ENCODE results near the gene ZNF580.

The ZNF580 gene

DNA sequence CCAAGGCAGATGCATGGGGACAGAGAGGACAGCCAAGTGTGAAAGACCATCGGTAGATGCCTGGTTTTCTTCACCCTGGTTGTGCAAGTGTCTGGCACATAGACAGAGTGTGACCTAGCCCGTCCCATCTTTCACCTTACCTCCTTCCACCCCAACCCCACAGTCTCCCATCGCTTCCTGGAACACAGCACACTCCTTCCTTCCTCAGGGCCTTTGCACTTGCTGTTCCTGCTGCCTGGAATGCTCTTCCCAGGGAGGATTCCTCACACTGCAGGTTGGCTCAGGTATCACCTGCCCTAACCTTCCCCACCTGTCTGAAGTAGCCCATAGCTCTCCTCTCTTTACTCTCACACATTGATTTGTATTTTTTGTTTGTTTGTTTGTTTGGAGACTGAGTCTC is 44.5 kb upstream of the ZNF580 start:
- H3K4me3 ChIP-seq (ENCODE audit: low read depth in 1 of 2, low read length in 1 of 2): no peak overlapping the region
- TF ChIP-seq, protein P1, sequence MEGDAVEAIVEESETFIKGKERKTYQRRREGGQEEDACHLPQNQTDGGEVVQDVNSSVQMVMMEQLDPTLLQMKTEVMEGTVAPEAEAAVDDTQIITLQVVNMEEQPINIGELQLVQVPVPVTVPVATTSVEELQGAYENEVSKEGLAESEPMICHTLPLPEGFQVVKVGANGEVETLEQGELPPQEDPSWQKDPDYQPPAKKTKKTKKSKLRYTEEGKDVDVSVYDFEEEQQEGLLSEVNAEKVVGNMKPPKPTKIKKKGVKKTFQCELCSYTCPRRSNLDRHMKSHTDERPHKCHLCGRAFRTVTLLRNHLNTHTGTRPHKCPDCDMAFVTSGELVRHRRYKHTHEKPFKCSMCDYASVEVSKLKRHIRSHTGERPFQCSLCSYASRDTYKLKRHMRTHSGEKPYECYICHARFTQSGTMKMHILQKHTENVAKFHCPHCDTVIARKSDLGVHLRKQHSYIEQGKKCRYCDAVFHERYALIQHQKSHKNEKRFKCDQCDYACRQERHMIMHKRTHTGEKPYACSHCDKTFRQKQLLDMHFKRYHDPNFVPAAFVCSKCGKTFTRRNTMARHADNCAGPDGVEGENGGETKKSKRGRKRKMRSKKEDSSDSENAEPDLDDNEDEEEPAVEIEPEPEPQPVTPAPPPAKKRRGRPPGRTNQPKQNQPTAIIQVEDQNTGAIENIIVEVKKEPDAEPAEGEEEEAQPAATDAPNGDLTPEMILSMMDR (IDR thresholded peaks at IDR 0.05): no peak

DNA sequence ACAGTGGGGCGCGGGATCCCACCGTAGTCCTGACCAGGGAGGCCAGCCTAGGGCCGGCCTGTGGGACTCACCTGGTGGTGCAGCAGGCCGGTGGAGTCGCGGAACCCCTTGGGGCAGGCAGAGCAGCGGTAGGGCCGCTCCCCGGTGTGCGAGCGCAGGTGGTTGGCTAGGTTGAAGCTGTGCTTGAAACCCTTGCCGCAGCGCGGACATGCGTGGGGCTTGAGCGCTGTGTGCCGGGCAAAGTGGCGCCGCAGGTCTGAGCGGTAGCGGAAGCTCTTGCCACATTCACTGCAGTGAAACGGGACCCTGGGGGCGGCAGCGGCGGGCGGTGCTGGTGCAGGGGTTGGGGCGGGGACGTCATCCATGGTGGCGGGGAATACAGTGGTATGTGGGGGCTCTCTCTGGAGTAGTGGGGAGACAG is 43.3 kb upstream of the ZNF580 start:
- Histone ChIP-seq H3K36me3 (peaks cover 22% of the 10 kb centered on the region), H3K27ac (no peak overlapping the region), H3K9me3 (no peaks in the 10 kb centered on the region), H3K27me3 (no peaks in the 10 kb centered on the region), H3K4me3 (ENCODE audit: low read depth in 1 of 2, low read length in 1 of 2) (no peak overlapping the region), H3K4me1 (ENCODE audit: control insufficient read depth in 1 of 2, insufficient read depth in 1 of 2, low read depth in 1 of 2, low read length in 1 of 2) (peaks cover 14 to 16% of the 10 kb centered on the region in 2 experiments)
- TF ChIP-seq, protein P1 (IDR thresholded peaks at IDR 0.05): no peak

More for the DNA sequence above, 44.5 kb upstream of the ZNF580 start:
- Histone ChIP-seq H3K27me3 (no peaks in the 10 kb centered on the region), H3K27ac (no peak overlapping the region), H3K36me3 (peaks cover 18% of the 10 kb centered on the region), H3K4me1 (ENCODE audit: control insufficient read depth in 1 of 2, insufficient read depth in 1 of 2, low read depth in 1 of 2, low read length in 1 of 2) (peaks cover 8 to 14% of the 10 kb centered on the region in 2 experiments), H3K9me3 (no peaks in the 10 kb centered on the region)

DNA sequence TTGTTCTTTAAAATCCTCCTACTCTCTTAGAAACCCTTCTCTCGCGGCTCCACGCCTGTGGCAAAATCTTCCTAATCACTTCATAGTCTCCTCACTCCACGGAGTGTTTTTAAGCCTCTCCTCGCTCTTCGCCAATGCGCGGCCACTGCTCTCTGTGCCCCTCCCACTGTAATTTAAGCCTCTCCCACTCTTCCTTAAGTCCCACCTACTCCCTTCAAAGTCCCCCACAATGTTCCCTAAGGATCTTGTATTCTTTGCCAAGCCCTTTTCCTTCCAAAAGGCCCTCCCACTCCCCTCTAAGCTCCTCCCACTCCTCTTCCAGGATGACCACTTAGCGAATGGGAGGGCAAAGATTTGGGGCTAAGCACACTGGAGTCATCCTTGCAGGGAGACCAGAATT is 42.8 kb upstream of the ZNF580 start:
- H3K27me3 ChIP-seq: no peaks in the 10 kb centered on the region
- no peak overlapping the region for H3K4me3 ChIP-seq (ENCODE audit: low read depth in 1 of 2, low read length in 1 of 2)
- H3K36me3 ChIP-seq: peaks cover 23% of the 10 kb centered on the region
- H3K4me1 ChIP-seq (ENCODE audit: control insufficient read depth in 1 of 2, insufficient read depth in 1 of 2, low read depth in 1 of 2, low read length in 1 of 2): peaks cover 14 to 16% of the 10 kb centered on the region in 2 experiments
- TF ChIP-seq, protein P1 (IDR thresholded peaks at IDR 0.05): no peak
- H3K27ac ChIP-seq: peak overlapping the region; percentile 95
- H3K9me3 ChIP-seq: no peaks in the 10 kb centered on the region

DNA sequence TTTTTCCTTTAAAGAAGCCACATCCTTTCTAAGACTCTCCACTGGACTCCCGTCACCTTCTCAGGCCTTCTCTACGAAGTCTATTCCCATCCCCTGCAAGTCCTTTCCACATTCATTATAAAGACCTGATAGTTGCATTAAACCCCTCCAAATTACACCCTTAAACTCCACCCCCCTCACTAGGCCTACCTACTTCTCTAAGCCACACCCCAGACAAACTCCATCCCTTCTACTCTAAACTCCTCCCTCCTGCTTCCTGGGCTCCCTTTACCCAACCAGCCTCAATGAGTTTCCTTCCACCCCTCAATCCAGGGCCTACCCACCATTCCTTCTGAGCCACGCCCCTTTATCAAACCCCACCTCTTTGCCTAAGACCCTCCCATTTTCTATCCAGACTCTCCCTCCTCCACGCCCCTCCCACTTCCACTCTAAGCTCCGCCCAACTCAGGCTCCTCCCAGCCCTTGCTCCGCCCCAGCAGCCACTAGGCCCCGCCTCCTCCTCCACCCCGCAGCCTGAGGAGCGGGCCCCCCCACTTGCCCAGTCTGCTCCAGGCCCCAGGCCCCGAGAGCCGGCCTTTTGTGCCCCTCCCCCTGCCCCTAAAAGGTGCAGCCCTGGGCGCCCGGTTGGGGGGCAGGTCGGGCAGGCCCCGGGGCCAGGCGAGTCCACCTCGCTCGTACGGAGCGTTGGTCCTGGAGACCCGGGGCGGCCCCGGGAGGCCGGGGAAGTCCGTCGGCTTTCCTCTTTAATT is 41.9 kb upstream of the ZNF580 start:
- peak overlapping the region; percentile 95 for H3K27ac ChIP-seq
- no peaks in the 10 kb centered on the region for H3K27me3 ChIP-seq
- peaks cover 15 to 22% of the 10 kb centered on the region in 2 experiments for H3K4me1 ChIP-seq (ENCODE audit: control insufficient read depth in 1 of 2, insufficient read depth in 1 of 2, low read depth in 1 of 2, low read length in 1 of 2)
- H3K36me3 ChIP-seq: peaks cover 23% of the 10 kb centered on the region
- TF ChIP-seq, protein P1 (IDR thresholded peaks at IDR 0.05): no peak
- H3K9me3 ChIP-seq: no peaks in the 10 kb centered on the region
- H3K4me3 ChIP-seq (ENCODE audit: low read depth in 1 of 2, low read length in 1 of 2): peak overlapping the region; percentile 86 to 89

DNA sequence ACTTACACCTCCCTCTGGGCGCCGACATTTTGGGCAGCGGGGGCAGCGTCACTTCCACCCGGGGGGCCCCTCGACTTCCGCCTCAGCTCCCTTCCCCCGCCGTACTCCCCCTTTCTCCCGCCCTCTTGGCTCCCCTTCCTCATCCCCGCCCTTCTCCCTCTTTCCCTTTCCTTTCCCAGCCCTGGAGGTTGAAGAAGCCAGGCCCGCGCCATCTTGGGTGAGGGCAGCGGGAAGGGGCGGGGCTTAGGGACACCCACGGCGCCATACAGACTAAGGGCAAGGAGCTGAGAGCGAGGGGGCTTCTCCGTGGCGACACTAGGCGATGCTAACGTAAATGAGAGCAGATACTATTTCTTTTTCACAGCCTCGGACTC is 41.3 kb upstream of the ZNF580 start, which contains the start of gene FIZ1:
Gene FIZ1 (minus strand): TSS at position 50 of the 374 bp plus-strand sequence. CDS start 1,652 bp downstream, outside the sequence.
- Histone ChIP-seq H3K27me3 (no peaks in the 10 kb centered on the region), H3K4me1 (ENCODE audit: control insufficient read depth in 1 of 2, insufficient read depth in 1 of 2, low read depth in 1 of 2, low read length in 1 of 2) (peaks cover 21 to 28% of the 10 kb centered on the region in 2 experiments), H3K36me3 (peaks cover 23% of the 10 kb centered on the region), H3K27ac (peak within 1 kb of the TSS; percentile 95), H3K4me3 (ENCODE audit: low read depth in 1 of 2, low read length in 1 of 2) (peak within 1 kb of the TSS; percentile 86 to 89), H3K9me3 (no peaks in the 10 kb centered on the region)
- TF ChIP-seq, protein P1 (IDR thresholded peaks at IDR 0.05): peak; percentile 24

All from neutrophil (primary cell).